ENCODE measurements around the gene SMCR8. TPM values are rescaled to one million over a fixed set of nuclear protein-coding genes. Genes with fewer than 3 reads are reported as not detected.

The SMCR8 gene
- total and polyA plus RNA-seq, 2 of the 4 experiments (the other 2 are of a cell fraction), result 7.1 to 10.9 TPM

DNA sequence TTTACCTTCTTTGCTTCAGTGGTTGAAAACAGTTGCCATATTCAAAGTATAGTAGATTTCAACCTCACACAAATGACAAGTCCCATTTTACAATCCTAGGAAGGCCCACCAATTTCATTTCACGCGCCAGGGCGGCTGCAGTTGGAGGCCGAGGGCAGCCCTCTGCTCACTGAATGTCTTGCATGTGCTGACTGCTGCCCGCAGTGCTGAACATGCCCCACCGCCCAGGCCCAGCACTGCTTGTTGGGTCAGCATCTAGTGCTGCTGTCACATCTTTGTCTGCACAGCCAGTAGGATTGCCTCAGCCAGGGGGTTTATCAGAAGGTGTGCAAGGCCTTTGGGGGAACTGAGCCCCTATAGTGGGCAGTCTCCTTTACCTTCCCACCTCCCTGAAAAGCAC is 11.5 kb downstream of the SMCR8 start:
- Histone ChIP-seq H3K4me2 (ENCODE audit: low read depth, low read length) (no peak overlapping the region), H3K14ac (replicated peaks; ENCODE audit: low read depth, low read length) (no peak overlapping the region), H3K9me1 (ENCODE audit: insufficient read depth, low read length) (no peaks in the 10 kb centered on the region; the same call in 1 of the 2 replicates), H4K8ac (ENCODE audit: low read depth in 2 of 2, low read length in 2 of 2) (no peak overlapping the region), H3K36me3 (ENCODE audit: control insufficient read depth, insufficient read depth, low read length) (peaks cover 41% of the 10 kb centered on the region), H3K23ac (ENCODE audit: low read depth, low read length) (no peak overlapping the region), H3K27ac (ENCODE audit: insufficient read depth, low read length) (no peak overlapping the region), H2AK9ac (replicated peaks; ENCODE audit: low read depth, low read length, poor library complexity) (no peak overlapping the region), H2BK20ac (ENCODE audit: low read depth, low read length) (no peak overlapping the region), H2AFZ (replicated peaks; ENCODE audit: low read length, poor library complexity) (no peak overlapping the region), H3K9me3 (ENCODE audit: control insufficient read depth, insufficient read depth, low read length) (no peaks in the 10 kb centered on the region), H3K4ac (ENCODE audit: low read depth, low read length) (no peak overlapping the region), H2BK5ac (ENCODE audit: low read depth, low read length, poor library complexity, severe bottlenecking) (no peak overlapping the region), H4K91ac (ENCODE audit: insufficient read depth, low read depth, low read length) (no peak overlapping the region), H3K79me1 (ENCODE audit: low read depth in 1 of 2, low read length in 2 of 2) (peaks cover 14 to 27% of the 10 kb centered on the region in 2 experiments), H2BK15ac (ENCODE audit: low read depth, low read length) (no peak overlapping the region), H3K9ac (ENCODE audit: low read depth, low read length) (no peak overlapping the region), H3K56ac (ENCODE audit: extremely low read depth, insufficient read depth, low read length) (no peak overlapping the region), H3K4me3 (ENCODE audit: insufficient read depth, low read depth, low read length) (no peak overlapping the region), H3K27me3 (ENCODE audit: control insufficient read depth, insufficient read depth, low read length) (no peaks in the 10 kb centered on the region), H4K20me1 (ENCODE audit: insufficient read depth, low read length) (peaks cover 18% of the 10 kb centered on the region), H4K5ac (ENCODE audit: low read depth, low read length) (no peak overlapping the region), H2AK5ac (ENCODE audit: low read depth, low read length) (no peak overlapping the region), H3K18ac (ENCODE audit: low read depth, low read length) (no peak overlapping the region), H3K4me1 (ENCODE audit: control insufficient read depth, insufficient read depth, low read length) (no peaks in the 10 kb centered on the region), H2BK120ac (ENCODE audit: low read depth, low read length) (no peak overlapping the region)
- ATAC-seq (ENCODE audit: low read depth) (no peak), DNase-seq (no peak)
- 100% methylated on average over 4 of the region's 6 CpGs; no CpG with 5 or more reads in 1 of the 2 experiments for WGBS, 2 experiments (ENCODE audit: extremely low coverage in 2 of 2, insufficient read length in 1 of 2)
- intact Hi-C loops (cut with micrococcal nuclease) (no loop called here), dilution Hi-C loops (cut with HindIII; ENCODE audit: low sequenced_read_pairs, unreplicated experiment) (no loop called here), in situ Hi-C loops (cut with MboI; ENCODE audit: low sequenced_read_pairs) (no loop called here)
- TF ChIP-seq NFE2L2 (IDR thresholded peaks at IDR 0.05; ENCODE audit: low read depth, low read length) (no peak), FOS (IDR thresholded peaks at IDR 0.05; ENCODE audit: low read depth, low read length) (no peak), MAZ (IDR thresholded peaks at IDR 0.05; ENCODE audit: borderline replicate concordance, low read depth, low read length) (no peak), RAD21 (IDR thresholded peaks at IDR 0.05; ENCODE audit: low read length) (no peak), BHLHE40 (IDR thresholded peaks at IDR 0.05; ENCODE audit: low read depth, low read length) (no peak), POLR2A (IDR thresholded peaks at IDR 0.05; ENCODE audit: low read depth, low read length) (no peak), SMC3 (IDR thresholded peaks at IDR 0.05; ENCODE audit: low read depth, low read length) (no peak), RFX5 (IDR thresholded peaks at IDR 0.05; ENCODE audit: low read depth, low read length) (no peak), MAFK (IDR thresholded peaks at IDR 0.05; ENCODE audit: low read depth, low read length) (no peak), MXI1 (IDR thresholded peaks at IDR 0.05; ENCODE audit: borderline replicate concordance, low read depth, low read length) (no peak), RCOR1 (IDR thresholded peaks at IDR 0.05; ENCODE audit: insufficient replicate concordance, low read length) (no peak), CEBPB (IDR thresholded peaks at IDR 0.05; ENCODE audit: low read depth, low read length) (no peak), CHD1 (IDR thresholded peaks at IDR 0.05; ENCODE audit: low read depth, low read length) (no peak)
- TF ChIP-seq, protein P1, sequence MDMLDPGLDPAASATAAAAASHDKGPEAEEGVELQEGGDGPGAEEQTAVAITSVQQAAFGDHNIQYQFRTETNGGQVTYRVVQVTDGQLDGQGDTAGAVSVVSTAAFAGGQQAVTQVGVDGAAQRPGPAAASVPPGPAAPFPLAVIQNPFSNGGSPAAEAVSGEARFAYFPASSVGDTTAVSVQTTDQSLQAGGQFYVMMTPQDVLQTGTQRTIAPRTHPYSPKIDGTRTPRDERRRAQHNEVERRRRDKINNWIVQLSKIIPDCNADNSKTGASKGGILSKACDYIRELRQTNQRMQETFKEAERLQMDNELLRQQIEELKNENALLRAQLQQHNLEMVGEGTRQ (IDR thresholded peaks at IDR 0.05; ENCODE audit: low read depth, low read length), result no peak
- TF ChIP-seq, protein P2, sequence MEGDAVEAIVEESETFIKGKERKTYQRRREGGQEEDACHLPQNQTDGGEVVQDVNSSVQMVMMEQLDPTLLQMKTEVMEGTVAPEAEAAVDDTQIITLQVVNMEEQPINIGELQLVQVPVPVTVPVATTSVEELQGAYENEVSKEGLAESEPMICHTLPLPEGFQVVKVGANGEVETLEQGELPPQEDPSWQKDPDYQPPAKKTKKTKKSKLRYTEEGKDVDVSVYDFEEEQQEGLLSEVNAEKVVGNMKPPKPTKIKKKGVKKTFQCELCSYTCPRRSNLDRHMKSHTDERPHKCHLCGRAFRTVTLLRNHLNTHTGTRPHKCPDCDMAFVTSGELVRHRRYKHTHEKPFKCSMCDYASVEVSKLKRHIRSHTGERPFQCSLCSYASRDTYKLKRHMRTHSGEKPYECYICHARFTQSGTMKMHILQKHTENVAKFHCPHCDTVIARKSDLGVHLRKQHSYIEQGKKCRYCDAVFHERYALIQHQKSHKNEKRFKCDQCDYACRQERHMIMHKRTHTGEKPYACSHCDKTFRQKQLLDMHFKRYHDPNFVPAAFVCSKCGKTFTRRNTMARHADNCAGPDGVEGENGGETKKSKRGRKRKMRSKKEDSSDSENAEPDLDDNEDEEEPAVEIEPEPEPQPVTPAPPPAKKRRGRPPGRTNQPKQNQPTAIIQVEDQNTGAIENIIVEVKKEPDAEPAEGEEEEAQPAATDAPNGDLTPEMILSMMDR (conservative IDR thresholded peaks at IDR 0.05; ENCODE audit: low read depth, low read length), result no peak
- TF ChIP-seq, protein P3, sequence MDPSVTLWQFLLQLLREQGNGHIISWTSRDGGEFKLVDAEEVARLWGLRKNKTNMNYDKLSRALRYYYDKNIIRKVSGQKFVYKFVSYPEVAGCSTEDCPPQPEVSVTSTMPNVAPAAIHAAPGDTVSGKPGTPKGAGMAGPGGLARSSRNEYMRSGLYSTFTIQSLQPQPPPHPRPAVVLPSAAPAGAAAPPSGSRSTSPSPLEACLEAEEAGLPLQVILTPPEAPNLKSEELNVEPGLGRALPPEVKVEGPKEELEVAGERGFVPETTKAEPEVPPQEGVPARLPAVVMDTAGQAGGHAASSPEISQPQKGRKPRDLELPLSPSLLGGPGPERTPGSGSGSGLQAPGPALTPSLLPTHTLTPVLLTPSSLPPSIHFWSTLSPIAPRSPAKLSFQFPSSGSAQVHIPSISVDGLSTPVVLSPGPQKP (IDR thresholded peaks at IDR 0.05; ENCODE audit: borderline replicate concordance, low read depth, low read length), result no peak
- no TSS peak for BruUV-seq (replicated peaks)
- ChIA-PET POLR2A (ENCODE audit: unreplicated experiment) (no interaction called here), CTCF (no interaction called here)

All from IMR-90 (cell line).